ENCODE data around the gene FAM234B.

DNA sequence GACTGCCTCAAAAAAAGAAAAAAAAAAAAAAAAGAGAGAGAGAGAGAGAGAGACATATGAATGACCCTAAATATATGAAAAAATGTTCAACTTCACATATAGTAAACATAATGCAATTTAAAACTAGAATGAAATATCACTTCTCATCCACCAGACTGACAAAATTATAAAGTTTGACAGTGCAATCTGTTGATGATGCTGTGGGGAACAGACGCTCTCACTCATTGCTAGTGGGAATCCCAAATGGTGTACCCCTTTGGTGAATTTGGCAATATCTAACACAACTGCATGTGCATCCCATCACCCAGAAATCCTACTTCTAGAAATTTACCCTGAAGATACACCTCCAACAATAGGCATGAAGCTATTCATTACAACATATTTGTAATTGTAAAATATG lies 61.6 kb downstream of the FAM234B start:
- no peak for TF ChIP-seq EZH2 (IDR thresholded peaks at IDR 0.05; ENCODE audit: borderline replicate concordance)
- TF ChIP-seq, protein P1, sequence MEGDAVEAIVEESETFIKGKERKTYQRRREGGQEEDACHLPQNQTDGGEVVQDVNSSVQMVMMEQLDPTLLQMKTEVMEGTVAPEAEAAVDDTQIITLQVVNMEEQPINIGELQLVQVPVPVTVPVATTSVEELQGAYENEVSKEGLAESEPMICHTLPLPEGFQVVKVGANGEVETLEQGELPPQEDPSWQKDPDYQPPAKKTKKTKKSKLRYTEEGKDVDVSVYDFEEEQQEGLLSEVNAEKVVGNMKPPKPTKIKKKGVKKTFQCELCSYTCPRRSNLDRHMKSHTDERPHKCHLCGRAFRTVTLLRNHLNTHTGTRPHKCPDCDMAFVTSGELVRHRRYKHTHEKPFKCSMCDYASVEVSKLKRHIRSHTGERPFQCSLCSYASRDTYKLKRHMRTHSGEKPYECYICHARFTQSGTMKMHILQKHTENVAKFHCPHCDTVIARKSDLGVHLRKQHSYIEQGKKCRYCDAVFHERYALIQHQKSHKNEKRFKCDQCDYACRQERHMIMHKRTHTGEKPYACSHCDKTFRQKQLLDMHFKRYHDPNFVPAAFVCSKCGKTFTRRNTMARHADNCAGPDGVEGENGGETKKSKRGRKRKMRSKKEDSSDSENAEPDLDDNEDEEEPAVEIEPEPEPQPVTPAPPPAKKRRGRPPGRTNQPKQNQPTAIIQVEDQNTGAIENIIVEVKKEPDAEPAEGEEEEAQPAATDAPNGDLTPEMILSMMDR (IDR thresholded peaks at IDR 0.05; ENCODE audit: poor library complexity), result no peak
- no peak for TF ChIP-seq EZH2phosphoT487 (IDR thresholded peaks at IDR 0.05; ENCODE audit: low read depth, severe bottlenecking, unreplicated experiment)
